Measurements from ENCODE around the gene ZBTB7C.

Gene ZBTB7C

GRCh38 chr18:48188609-48189008 is 220.6 kb downstream of the ZBTB7C start:
- no peak for DNase-seq (ENCODE audit: low read depth)

GRCh38 chr18:48186861-48187260 is 222.3 kb downstream of the ZBTB7C start:
- DNase-seq (ENCODE audit: low read depth): no peak

DNA sequence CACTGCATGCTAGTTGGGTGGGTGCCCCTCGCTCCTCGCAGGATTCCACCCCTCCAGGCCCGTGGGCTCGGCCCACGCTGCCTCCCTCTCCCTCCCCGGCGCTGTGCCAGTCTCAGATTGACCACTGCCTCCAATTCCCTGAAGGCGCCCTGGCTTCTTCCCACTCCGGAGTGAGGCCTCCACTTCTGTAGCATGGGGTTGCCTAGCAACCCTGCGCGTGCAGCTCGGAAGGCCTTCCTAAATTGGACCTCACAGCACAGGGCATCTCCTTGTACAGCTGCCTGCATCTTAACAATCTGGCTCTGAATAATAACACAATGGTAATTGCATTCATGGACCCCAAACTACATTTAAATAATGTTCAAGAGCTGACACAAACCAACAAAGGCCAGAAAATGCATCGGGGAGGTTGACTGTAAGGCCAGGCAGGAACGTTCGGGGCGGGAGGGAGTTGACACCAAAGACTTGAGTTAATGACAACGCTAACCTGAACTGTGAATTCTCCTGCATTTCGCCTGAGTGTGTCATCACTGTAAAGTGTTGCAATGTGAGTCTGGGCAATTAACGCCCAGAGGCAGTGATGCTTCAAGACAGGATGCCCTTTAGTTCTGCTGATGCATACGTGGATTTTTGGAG is 222.9 kb downstream of the ZBTB7C start:
- DNase-seq (ENCODE audit: low read depth): no peak

DNA sequence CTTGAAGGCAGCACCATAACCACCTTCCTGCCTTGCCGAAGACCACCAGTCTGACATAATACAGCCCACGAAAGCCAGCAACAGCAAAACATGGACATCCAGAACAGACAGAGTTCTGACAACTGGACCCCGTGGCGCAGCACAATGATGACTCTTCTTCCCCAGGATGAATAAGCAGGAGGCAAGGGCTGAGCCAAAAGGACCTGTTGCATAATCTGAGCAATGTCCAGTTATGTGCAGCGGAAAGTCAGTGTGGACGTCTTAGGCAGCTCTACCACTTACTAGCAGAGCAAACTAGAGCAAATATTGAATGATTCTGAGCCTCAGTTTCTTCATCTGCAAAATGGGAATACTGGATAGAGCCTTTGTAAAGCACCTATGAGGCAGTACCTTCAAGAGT is 225.1 kb downstream of the ZBTB7C start:
- peak; percentile 58 for DNase-seq (ENCODE audit: low read depth)

GRCh38 chr18:48183613-48184012 is 225.6 kb downstream of the ZBTB7C start:
- DNase-seq (ENCODE audit: low read depth): no peak

GRCh38 chr18:48182779-48183178 is 226.4 kb downstream of the ZBTB7C start:
- DNase-seq (ENCODE audit: low read depth): no peak

DNA sequence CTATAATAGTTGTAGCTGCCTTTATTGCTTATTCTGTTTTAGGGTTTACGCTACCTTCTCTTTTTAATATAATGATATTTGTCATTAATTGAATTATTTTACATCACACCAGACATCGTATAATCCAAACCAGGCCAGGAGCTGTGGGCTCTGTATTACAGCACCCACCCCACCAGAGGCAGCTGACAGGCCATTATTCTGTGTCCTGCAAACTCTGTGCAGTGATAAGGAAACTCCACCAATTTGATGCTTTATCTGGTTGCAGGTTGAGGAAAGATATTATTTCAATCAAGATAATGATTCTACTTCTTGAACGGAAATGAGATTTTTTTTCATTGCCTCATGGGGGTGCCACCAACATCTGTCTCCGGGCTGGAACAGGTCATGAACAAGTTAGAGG is 227.3 kb downstream of the ZBTB7C start:
- DNase-seq (ENCODE audit: low read depth): no peak

GRCh38 chr18:48181087-48181823 is 227.9 kb downstream of the ZBTB7C start:
- DNase-seq (ENCODE audit: low read depth): no peak

- no peak for DNase-seq (ENCODE audit: low read depth)
Measured at GRCh38 chr18:48179666-48180065, 229.5 kb downstream of the ZBTB7C start.

GRCh38 chr18:48179001-48179400 is 230.2 kb downstream of the ZBTB7C start:
- no peak for DNase-seq (ENCODE audit: low read depth)

DNA sequence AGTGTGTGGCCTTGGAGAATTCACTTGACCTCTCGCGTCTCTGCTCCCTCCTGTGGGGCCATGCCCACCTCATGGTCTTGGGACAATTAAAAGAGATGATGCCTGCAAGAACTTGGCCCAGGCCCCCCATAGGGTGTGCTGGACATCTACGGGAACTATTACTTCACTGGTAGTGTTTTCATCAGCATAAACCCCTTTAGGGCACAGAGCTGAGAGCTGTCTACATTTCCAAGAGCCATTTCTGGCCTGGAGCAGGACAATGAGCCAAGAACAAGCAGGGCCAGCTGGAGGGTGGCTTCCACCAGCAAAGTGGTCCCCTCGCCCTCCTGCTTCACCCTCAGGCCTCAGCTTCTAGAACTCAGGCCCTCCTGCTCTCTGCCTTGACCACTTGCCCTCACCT is 232.3 kb downstream of the ZBTB7C start:
- DNase-seq (ENCODE audit: low read depth): no peak

- no peak for DNase-seq (ENCODE audit: low read depth)
Measured at GRCh38 chr18:48173557-48173956, 235.6 kb downstream of the ZBTB7C start.

DNA sequence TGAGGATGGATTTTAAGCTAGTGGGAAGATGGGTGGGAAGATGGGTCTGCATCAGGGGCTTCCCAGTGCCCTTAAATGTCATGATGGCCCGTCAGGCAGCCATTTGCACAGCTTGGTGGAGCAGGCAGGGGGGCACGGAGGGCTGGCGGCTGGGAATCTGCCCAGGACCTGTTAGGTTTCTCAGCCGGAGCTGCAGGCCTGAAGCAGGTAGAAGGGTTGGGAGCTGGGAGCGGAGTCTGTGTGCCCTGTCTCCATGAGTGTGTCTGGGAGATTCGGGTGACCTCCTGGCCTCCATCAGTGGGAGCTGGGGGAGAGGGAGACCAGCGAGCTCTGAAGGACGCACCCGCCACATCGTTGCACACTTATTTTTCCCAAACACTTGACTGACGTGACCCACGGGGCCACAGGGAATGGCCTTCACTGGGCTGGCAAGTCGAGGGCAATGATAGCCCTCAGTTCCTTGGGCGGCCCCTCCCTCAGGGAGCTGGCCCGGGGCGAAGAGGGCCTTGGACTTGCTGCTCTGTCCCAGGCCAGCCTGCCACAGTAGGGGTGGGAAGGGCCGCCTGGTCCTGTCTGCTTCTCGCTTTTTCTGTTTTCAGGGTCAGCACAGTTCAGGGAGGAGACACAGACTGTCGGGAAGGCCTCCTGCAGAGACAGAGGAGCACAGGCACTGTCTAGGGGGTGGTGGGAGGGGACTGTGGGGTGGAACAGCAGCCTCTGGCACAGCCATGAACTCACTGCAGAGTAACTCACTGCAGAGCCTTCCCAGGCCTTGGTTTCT is 236.8 kb downstream of the ZBTB7C start:
- DNase-seq (ENCODE audit: low read depth): peak; percentile 22

- DNase-seq (ENCODE audit: low read depth): no peak
Measured at GRCh38 chr18:48171490-48172188, 237.5 kb downstream of the ZBTB7C start.

- DNase-seq (ENCODE audit: low read depth): no peak
Measured at GRCh38 chr18:48170651-48171050, 238.5 kb downstream of the ZBTB7C start.

DNA sequence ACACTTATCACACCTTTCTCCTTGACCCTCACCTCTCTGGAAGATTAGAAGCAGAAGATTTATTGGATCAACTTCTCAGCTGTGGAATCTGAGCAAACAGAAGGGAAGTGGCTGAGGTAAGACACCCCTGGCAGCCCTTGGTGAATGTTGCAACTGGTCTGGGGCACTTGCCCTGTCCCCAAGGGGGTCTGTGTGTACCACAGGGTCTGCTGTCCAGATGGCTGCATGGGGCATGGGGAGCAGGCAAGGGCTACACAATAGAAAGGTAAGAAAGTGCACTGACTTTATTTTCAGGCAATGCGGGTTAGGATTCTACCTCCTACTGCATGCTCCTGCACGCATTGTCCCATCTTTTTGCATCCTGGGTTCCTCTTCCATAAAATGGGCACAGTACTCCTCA is 240.3 kb downstream of the ZBTB7C start:
- no peak for DNase-seq (ENCODE audit: low read depth)

GRCh38 chr18:48167897-48168253 is 241.3 kb downstream of the ZBTB7C start:
- DNase-seq (ENCODE audit: low read depth): peak; percentile 23

DNA sequence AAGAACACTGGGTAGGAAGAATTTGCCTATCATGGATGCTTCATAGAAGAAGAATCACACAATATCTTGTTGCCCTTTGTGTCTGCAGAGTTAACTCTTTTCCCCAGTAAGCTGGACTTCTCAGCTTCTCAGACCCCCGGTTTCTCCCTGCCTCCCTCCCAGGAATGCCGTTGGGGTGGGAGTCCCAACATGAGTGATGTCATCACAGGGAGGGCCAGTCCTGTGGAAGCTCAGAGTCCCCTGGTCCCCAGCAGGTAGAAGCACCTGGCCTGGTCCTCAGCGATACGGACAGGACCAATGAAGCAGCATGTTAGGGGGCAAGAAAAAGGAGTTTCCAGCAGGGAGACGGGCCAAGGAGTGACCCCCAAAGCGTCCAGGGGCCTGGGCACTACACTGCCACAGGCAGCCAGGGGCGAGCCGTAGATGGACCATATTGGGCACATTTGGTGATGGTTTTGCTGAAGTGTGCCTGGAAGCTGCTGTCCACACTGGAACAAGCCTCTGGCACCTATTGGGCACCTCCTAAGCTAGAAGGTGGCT is 242.8 kb downstream of the ZBTB7C start:
- DNase-seq (ENCODE audit: low read depth): no peak

GRCh38 chr18:48165111-48165866 is 243.9 kb downstream of the ZBTB7C start:
- DNase-seq (ENCODE audit: low read depth): peak; percentile 30

DNA sequence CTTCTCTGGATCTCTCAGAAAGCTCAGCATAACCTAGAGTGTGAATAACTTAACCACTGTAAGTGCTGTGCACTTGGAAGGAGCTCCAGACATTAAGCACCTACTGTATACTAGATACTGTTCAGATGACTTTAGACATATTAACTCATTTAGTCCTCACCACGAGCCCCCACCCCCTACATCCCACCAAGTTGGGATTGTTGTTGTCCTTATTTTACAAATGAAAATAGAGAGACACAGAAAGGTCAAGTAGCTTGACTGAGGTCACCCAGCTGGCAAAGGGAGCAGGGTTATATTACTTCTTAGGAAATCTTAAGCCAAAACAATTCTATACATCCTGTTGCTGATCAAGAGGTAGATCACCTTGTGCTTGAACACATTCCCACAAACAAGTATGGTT is 244.5 kb downstream of the ZBTB7C start:
- no peak for DNase-seq (ENCODE audit: low read depth)

DNA sequence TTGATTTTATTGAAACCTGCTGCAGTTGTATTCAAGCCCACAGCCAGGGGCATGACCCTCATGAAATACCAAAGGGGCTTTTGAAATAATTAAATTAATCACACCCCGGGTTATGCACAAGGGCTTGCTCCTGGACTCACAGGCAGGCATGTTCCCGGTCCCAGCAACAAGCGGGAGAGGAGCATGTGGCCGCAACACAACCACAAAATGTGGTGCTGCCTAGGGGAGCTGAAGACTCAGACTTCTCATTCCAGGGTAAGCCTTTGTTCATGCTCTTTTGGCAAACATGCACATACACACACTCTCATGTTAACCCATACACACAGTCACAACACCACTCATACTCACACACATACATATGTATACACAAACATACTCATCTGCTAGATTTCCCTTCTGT is 245.1 kb downstream of the ZBTB7C start:
- DNase-seq (ENCODE audit: low read depth): no peak

DNA sequence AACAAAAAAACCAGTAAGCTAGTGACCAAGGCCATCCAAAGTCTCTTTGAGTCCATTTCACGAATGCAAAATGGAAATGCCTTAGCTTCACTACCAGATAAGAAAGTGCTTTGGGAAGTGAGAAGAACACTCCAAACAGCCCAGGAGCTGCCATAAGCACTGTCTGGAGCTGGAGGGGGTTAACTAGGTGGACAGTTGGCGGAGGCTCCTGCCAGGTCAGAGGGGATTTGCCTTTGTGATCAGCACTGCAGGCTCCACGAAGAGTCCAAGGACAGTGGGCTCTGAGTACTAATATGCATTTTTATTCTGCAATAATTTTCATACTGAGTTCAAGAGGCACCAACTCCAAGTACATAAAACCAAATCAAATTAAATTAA is 245.5 kb downstream of the ZBTB7C start:
- no peak for DNase-seq (ENCODE audit: low read depth)

All from amniotic epithelial cell (primary cell).